SK-N-DZ (cell line): ENCODE measurements around the gene RNF126.
"Not testable (repeated sequence)": the region's sequence is repeated elsewhere in the genome, so short reads cannot be mapped to it uniquely, and the experiment has no call there.

Source experiments
- DNase-seq: peaks from one replicate; pipeline ENCODE4 v3.0.0-alpha.2; 2015; ENCODE audit warnings: low spot score

Gene RNF126

GRCh38 chr19:613732-614567, 49.1 kb downstream of the RNF126 start:
- DNase-seq = no peak

GRCh38 chr19:612941-613340, 50.1 kb downstream of the RNF126 start:
- no peak for DNase-seq

- DNase-seq = no peak
Measured at GRCh38 chr19:611481-611868, 51.5 kb downstream of the RNF126 start.

GRCh38 chr19:610801-611480, 52.1 kb downstream of the RNF126 start:
- DNase-seq = peak; percentile 78

GRCh38 chr19:610071-610800, 52.8 kb downstream of the RNF126 start:
- no peak for DNase-seq

GRCh38 chr19:609004-609346, 54.0 kb downstream of the RNF126 start:
- no peak for DNase-seq

- no peak for DNase-seq
Measured at GRCh38 chr19:608155-609003, 54.6 kb downstream of the RNF126 start.

- DNase-seq = no peak
Measured at GRCh38 chr19:607301-608154, 55.5 kb downstream of the RNF126 start.

GRCh38 chr19:605061-605971, 57.7 kb downstream of the RNF126 start:
- DNase-seq = not testable (repeated sequence)

GRCh38 chr19:604355-604754, 58.7 kb downstream of the RNF126 start:
- no peak for DNase-seq

- not testable (repeated sequence) for DNase-seq
Measured at GRCh38 chr19:603779-604178, 59.2 kb downstream of the RNF126 start.

GRCh38 chr19:603302-603639, 59.7 kb downstream of the RNF126 start:
- DNase-seq = not testable (repeated sequence)

- no peak for DNase-seq
Measured at GRCh38 chr19:602391-603301, 60.4 kb downstream of the RNF126 start.

- no peak for DNase-seq
Measured at GRCh38 chr19:601790-602189, 61.2 kb downstream of the RNF126 start.

- no peak for DNase-seq
Measured at GRCh38 chr19:601310-601709, 61.7 kb downstream of the RNF126 start.
